Fibroblast of lung (primary cell): Measurements from ENCODE around the gene ZXDC.

Source experiments
- EZH2 ChIP-seq: IDR thresholded peaks from 2 replicates; pipeline ENCODE4 v1.5.1; 2012; ENCODE audit warnings: low read length, control low read depth, mild to moderate bottlenecking; ENCODE audit errors: missing control alignments
- TF ChIP-seq, protein P1 (sequence below), 2 donors: IDR thresholded peaks in 1 of 2; conservative IDR thresholded peaks in 1 of 2; 1 replicate in 1 of 2; 2 replicates in 1 of 2; pipeline ENCODE4 v1.5.1; 2011 to 2012; ENCODE audit warnings: low read length in 2 of 2, control low read depth in 1 of 2, inconsistent platforms in 1 of 2, low read depth in 1 of 2, mild to moderate bottlenecking in 1 of 2

DNA sequence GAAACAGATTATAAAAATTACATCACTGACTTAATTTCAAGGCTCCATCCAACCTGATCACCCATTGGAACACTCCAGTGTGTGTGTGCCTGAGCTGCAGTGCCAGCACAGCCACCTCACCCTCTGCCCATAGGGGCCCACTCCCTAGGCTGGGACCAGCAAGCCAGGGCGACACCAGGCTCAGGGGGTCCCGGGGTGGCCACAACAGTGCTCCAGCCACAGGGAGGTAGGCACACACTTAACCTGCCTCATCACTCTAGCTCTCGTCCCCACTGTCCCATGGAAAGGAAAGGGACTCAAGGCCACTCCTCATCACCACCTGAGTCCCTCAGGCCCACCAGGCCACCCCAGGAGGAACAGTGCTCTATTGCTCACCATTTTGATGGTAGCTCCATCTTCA is 24.9 kb downstream of the ZXDC start:
- TF ChIP-seq, protein P1, sequence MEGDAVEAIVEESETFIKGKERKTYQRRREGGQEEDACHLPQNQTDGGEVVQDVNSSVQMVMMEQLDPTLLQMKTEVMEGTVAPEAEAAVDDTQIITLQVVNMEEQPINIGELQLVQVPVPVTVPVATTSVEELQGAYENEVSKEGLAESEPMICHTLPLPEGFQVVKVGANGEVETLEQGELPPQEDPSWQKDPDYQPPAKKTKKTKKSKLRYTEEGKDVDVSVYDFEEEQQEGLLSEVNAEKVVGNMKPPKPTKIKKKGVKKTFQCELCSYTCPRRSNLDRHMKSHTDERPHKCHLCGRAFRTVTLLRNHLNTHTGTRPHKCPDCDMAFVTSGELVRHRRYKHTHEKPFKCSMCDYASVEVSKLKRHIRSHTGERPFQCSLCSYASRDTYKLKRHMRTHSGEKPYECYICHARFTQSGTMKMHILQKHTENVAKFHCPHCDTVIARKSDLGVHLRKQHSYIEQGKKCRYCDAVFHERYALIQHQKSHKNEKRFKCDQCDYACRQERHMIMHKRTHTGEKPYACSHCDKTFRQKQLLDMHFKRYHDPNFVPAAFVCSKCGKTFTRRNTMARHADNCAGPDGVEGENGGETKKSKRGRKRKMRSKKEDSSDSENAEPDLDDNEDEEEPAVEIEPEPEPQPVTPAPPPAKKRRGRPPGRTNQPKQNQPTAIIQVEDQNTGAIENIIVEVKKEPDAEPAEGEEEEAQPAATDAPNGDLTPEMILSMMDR (conservative IDR thresholded peaks at IDR 0.05 in 1 of 2, IDR thresholded peaks at IDR 0.05 in 1 of 2; ENCODE audit: low read depth in 1 of 2, low read length in 2 of 2): no peak
- no peak for TF ChIP-seq EZH2
